H9 (cell line): Measurements from ENCODE around the gene SLC35A1. TPM values are rescaled to one million over a fixed set of nuclear protein-coding genes. Genes with fewer than 3 reads are reported as not detected.

Source experiments
- DNase-seq: peaks from one replicate; pipeline ENCODE4 v3.0.0-alpha.2; 2017
- H2AFZ ChIP-seq: one replicate; pipeline ENCODE4 v1.6.1; 2013; ENCODE audit warnings: mild to moderate bottlenecking, low read length, control low read depth, moderate library complexity
- H2AK5ac ChIP-seq: 2 replicates; pipeline ENCODE4 v1.6.1; 2013; ENCODE audit warnings: low read length, control low read depth, mixed read lengths; ENCODE audit not compliant: insufficient read length
- H2BK120ac ChIP-seq: one replicate; pipeline ENCODE4 v1.6.1; 2013; ENCODE audit warnings: low read depth, mild to moderate bottlenecking, low read length, control low read depth, inconsistent platforms; ENCODE audit not compliant: poor library complexity, severe bottlenecking
- H2BK12ac ChIP-seq: 2 replicates; pipeline ENCODE4 v1.6.1; 2013; ENCODE audit warnings: low read length, control low read depth, mixed read lengths, low read depth; ENCODE audit not compliant: insufficient read length
- H2BK15ac ChIP-seq: 2 replicates; pipeline ENCODE4 v1.6.1; 2013; ENCODE audit warnings: low read depth, low read length, control low read depth
- H2BK20ac ChIP-seq: one replicate; pipeline ENCODE4 v1.6.1; 2013; ENCODE audit warnings: low read depth, mild to moderate bottlenecking, low read length, control low read depth, inconsistent platforms; ENCODE audit not compliant: poor library complexity, severe bottlenecking
- H2BK5ac ChIP-seq: 2 replicates; pipeline ENCODE4 v1.6.1; 2013; ENCODE audit warnings: low read length, control low read depth, mixed read lengths; ENCODE audit not compliant: insufficient read length
- H3K14ac ChIP-seq: 2 replicates; pipeline ENCODE4 v1.6.1; 2013; ENCODE audit warnings: low read length, control low read depth; ENCODE audit not compliant: insufficient read depth
- H3K18ac ChIP-seq: 2 replicates; pipeline ENCODE4 v1.6.1; 2013; ENCODE audit warnings: low read depth, mild to moderate bottlenecking, mixed read lengths, low read length, control low read depth; ENCODE audit not compliant: insufficient read length
- H3K23ac ChIP-seq: 2 replicates; pipeline ENCODE4 v1.6.1; 2013; ENCODE audit warnings: low read length, control low read depth, mixed read lengths, low read depth; ENCODE audit not compliant: insufficient read length
- H3K23me2 ChIP-seq: 2 replicates; pipeline ENCODE4 v1.6.1; 2013; ENCODE audit warnings: low read depth, mild to moderate bottlenecking, mixed read lengths, low read length, control low read depth; ENCODE audit not compliant: insufficient read length, poor library complexity, severe bottlenecking
- H3K27ac ChIP-seq: 2 replicates; pipeline ENCODE4 v1.5.1; 2013; ENCODE audit warnings: low read length, control low read depth, mixed read lengths, low read depth; ENCODE audit not compliant: insufficient read length
- H3K27me3 ChIP-seq: 2 replicates; pipeline ENCODE4 v1.6.1; 2013; ENCODE audit warnings: low read length, control low read depth, inconsistent platforms; ENCODE audit not compliant: insufficient read depth
- H3K4ac ChIP-seq: 2 replicates; pipeline ENCODE4 v1.6.1; 2013; ENCODE audit warnings: low read depth, mild to moderate bottlenecking, control low read depth, inconsistent platforms, low read length, moderate library complexity
- H3K4me1 ChIP-seq: 2 replicates; pipeline ENCODE4 v1.6.1; 2013; ENCODE audit warnings: low read length, control low read depth, inconsistent platforms; ENCODE audit not compliant: insufficient read depth
- H3K4me2 ChIP-seq: 2 replicates; pipeline ENCODE4 v1.6.1; 2013; ENCODE audit warnings: low read length, control low read depth, mixed read lengths; ENCODE audit not compliant: insufficient read length, insufficient read depth
- H3K56ac ChIP-seq: 2 replicates; pipeline ENCODE4 v1.6.1; 2013; ENCODE audit warnings: low read depth, mild to moderate bottlenecking, mixed read lengths, low read length, control low read depth; ENCODE audit not compliant: insufficient read length
- H3K79me1 ChIP-seq: 2 replicates; pipeline ENCODE4 v1.6.1; 2013; ENCODE audit warnings: low read depth, mild to moderate bottlenecking, moderate library complexity, low read length, control low read depth, inconsistent platforms; ENCODE audit not compliant: insufficient read depth, poor library complexity, severe bottlenecking
- H3K79me2 ChIP-seq: 2 replicates; pipeline ENCODE4 v1.6.1; 2013; ENCODE audit warnings: low read length, control low read depth, inconsistent platforms; ENCODE audit not compliant: insufficient read depth
- H3K9ac ChIP-seq: 2 replicates; pipeline ENCODE4 v1.6.1; 2013; ENCODE audit warnings: low read length, control low read depth, mixed read lengths; ENCODE audit not compliant: insufficient read length; ENCODE audit errors: extremely low read depth
- H3K9me3 ChIP-seq: one replicate; pipeline ENCODE4 v1.6.1; 2013; ENCODE audit warnings: low read depth, low read length, inconsistent platforms; ENCODE audit not compliant: control insufficient read depth
- H3T11ph ChIP-seq: one replicate; pipeline ENCODE4 v1.6.1; 2013; ENCODE audit warnings: mild to moderate bottlenecking, low read length, control low read depth, inconsistent platforms
- H4K20me1 ChIP-seq: one replicate; pipeline ENCODE4 v1.6.1; 2013; ENCODE audit not compliant: control insufficient read depth, insufficient read length, insufficient read depth
- H4K5ac ChIP-seq: 2 replicates; pipeline ENCODE4 v1.6.1; 2013; ENCODE audit warnings: low read depth, mild to moderate bottlenecking, mixed read lengths, low read length, control low read depth; ENCODE audit not compliant: insufficient read length
- H4K8ac ChIP-seq: replicated peaks from 2 replicates; pipeline ENCODE4 v1.6.1; 2013; ENCODE audit warnings: low read length, control low read depth, mixed read lengths, low read depth; ENCODE audit not compliant: insufficient read length
- H4K91ac ChIP-seq: 2 replicates; pipeline ENCODE4 v1.6.1; 2013; ENCODE audit warnings: low read depth, mild to moderate bottlenecking, moderate library complexity, mixed read lengths, low read length, control low read depth; ENCODE audit not compliant: insufficient read length
- H3K27ac Mint-ChIP-seq, 3 experiments: 2 replicates in 2 of 3; 3 replicates in 1 of 3; pipeline ENCODE4 v1.8.0; 2020 to 2021; ENCODE audit warnings: mixed read lengths in 3 of 3, mild to moderate bottlenecking in 1 of 3, moderate library complexity in 1 of 3
- H3K27me3 Mint-ChIP-seq: 2 replicates; pipeline ENCODE4 v1.8.0; 2021; ENCODE audit warnings: low read depth, mild to moderate bottlenecking, moderate library complexity, mixed read lengths
- H3K36me3 Mint-ChIP-seq, 3 experiments: 2 replicates in 2 of 3; 3 replicates in 1 of 3; pipeline ENCODE4 v1.8.0; 2020 to 2021; ENCODE audit warnings: low read depth in 3 of 3, mixed read lengths in 3 of 3; ENCODE audit not compliant: insufficient read depth in 1 of 3
- H3K4me1 Mint-ChIP-seq, 2 experiments: 2 replicates each; pipeline ENCODE4 v1.8.0; 2020; ENCODE audit warnings: mixed read lengths in 2 of 2
- H3K4me3 Mint-ChIP-seq, 2 experiments: 2 replicates in 1 of 2; 3 replicates in 1 of 2; pipeline ENCODE4 v1.8.0; 2020 to 2021; ENCODE audit warnings: mild to moderate bottlenecking in 2 of 2, mixed read lengths in 2 of 2, moderate library complexity in 1 of 2
- H3K9me3 Mint-ChIP-seq, 2 experiments: 2 replicates in 1 of 2; 3 replicates in 1 of 2; pipeline ENCODE4 v1.8.0; 2020; ENCODE audit warnings: mild to moderate bottlenecking in 2 of 2, mixed read lengths in 2 of 2, moderate library complexity in 1 of 2
- CTCF ChIP-seq: fragments of 200-600 bp; sonication (generic); conservative IDR thresholded peaks from 3 replicates; pipeline ENCODE4 v1.8.0; 2021; ENCODE audit warnings: antibody characterized with exemption, mild to moderate bottlenecking
- WGBS: extraction: QIAGEN DNeasy Blood & Tissue Kit; methylation state at CpG from one replicate; pipeline ENCODE4 v1.1.7; 2013; ENCODE audit warnings: missing lambda C conversion rate, low lambda C conversion rate, mixed read lengths; ENCODE audit not compliant: insufficient read length; ENCODE audit errors: extremely low coverage; 5-methylcytosine and 5-hydroxymethylcytosine counted together
- total RNA-seq: library from RNA; stranded (reverse); gene quantifications from 2 replicates; pipeline ENCODE4 v1.2.1, GENCODE V29; 2021

The SLC35A1 gene
- total RNA-seq, 1 experiment from 2014 or later = 6.1 TPM

- Histone ChIP-seq H3K23ac (no peak overlapping the region), H4K20me1 (no peaks in the 10 kb centered on the region), H3K9me3 (no peaks in the 10 kb centered on the region), H3K4me2 (no peak overlapping the region), H2BK15ac (no peak overlapping the region), H4K91ac (no peak overlapping the region), H2BK120ac (no peak overlapping the region), H3K4me1 (no peaks in the 10 kb centered on the region), H2AK5ac (no peak overlapping the region), H4K8ac (no peak overlapping the region), H2BK20ac (no peak overlapping the region), H3K79me2 (no peaks in the 10 kb centered on the region), H3K4ac (no peak overlapping the region), H3K56ac (no peak overlapping the region), H3K27me3 (no peaks in the 10 kb centered on the region), H2AFZ (no peak overlapping the region), H3K79me1 (no peaks in the 10 kb centered on the region), H3T11ph (no peak overlapping the region), H3K9ac (no peak overlapping the region), H3K23me2 (no peaks in the 10 kb centered on the region), H3K14ac (no peak overlapping the region), H2BK12ac (no peak overlapping the region), H2BK5ac (no peak overlapping the region), H3K18ac (no peak overlapping the region), H4K5ac (no peak overlapping the region), H3K27ac (no peak overlapping the region)
- no peaks in the 10 kb centered on the region for H3K9me3 Mint-ChIP-seq
- H3K27ac Mint-ChIP-seq = no peak overlapping the region
- H3K4me1 Mint-ChIP-seq = no peaks in the 10 kb centered on the region
- no CpG with 5 or more reads among the region's 2 CpGs for WGBS
- no peak for TF ChIP-seq CTCF
- H3K36me3 Mint-ChIP-seq = peaks cover 14 to 81% (median 45%) of the 10 kb centered on the region in 3 experiments; a peak in 6 of 7 replicates
- H3K27me3 Mint-ChIP-seq = no peaks in the 10 kb centered on the region
- H3K4me3 Mint-ChIP-seq = no peak overlapping the region
- no peak for DNase-seq
These were observed 42.1 kb downstream of the SLC35A1 start for GRCh38 chr6:87514831-87515230.
